SW 1271 (cell line): ENCODE measurements around the gene FXYD5.
"Not testable (repeated sequence)": the region's sequence is repeated elsewhere in the genome, so short reads cannot be mapped to it uniquely, and the experiment has no call there.

ENCODE experiments used
- DNase-seq, 2 experiments: peaks; one replicate each; lab custom pipeline; 2025; lab: John Stamatoyannopoulos, UW

Gene FXYD5

GRCh38 chr19:35136977-35137702 is 17.4 kb upstream of the FXYD5 start:
- DNase-seq, result no peak

DNA sequence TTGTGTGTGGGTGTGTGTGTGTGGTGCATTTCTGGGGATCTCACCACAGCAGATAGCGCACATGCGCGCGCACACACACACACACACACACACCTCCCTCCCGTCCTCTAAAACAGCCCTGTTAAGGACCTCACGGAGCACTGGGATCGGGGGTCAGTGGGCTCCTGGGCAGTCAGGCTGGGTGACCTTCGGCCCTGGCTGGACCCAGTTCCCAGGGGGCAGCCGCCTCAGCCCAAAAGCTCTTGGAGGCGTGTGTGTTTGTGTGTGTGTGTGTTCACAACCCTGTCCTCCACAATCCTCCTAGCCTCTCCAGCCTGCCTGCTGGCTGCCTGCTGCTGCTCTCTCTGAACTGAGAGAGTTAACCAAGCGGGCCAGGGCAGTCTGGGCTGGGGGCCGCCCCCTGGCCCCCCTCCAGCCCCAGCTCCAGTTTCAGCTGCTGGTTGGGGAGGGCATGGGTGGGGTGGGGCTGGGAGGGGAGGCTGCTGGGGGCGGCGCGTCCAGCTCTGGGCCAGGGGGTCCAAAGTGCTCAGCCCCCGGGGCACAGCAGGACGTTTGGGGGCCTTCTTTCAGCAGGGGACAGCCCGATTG is 16.1 kb upstream of the FXYD5 start, which contains the start of gene FXYD1:
TSS of gene FXYD1 (plus strand) at position 520 of the 588 bp plus-strand sequence. CDS start 1,256 bp downstream, outside the sequence.
- no peak for DNase-seq

- no peak for DNase-seq
These were observed 14.2 kb upstream of the FXYD5 start for GRCh38 chr19:35140207-35140961.

DNA sequence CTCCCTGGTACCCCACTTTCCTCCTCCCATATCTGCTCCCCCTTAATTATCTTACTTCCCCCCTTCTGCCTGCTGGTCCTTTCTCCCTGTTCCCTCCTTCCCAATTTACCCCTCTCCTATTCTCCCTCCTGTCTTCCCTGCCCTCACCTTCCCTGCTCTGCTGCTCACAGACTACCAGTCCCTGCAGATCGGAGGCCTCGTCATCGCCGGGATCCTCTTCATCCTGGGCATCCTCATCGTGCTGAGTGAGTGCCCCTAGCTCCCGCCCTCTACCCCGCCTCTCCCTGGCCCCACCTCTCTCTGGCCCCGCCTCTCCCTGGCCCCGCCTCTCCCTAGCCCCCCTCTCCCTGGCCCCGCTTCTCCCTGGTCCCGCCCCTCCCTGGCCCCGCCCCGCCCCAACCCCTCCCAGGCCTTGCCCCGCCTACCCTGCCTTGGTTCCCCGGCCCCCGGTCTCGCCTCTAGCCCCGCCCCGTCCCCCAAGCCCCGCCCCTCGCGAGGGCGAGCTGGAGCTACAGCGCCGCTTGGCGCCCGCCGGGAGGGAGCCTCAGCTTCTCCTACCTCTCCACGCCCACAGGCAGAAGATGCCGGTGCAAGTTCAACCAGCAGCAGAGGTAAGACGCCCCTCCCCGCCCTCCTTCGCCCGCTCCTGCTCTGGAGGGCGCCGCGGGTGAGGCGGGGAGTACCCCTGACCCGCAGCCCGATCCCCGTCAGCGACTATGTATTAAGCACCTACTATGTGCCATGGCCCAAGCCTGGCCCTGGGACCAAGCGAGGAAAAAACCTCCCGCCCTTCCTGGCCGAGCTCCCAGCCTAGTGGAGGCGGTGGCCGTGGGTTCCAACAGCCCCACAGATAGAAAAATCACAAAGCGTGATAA is 13.3 kb upstream of the FXYD5 start:
- DNase-seq, result peak in 1 of 2 experiments; percentile 82

GRCh38 chr19:35141837-35142605 is 12.5 kb upstream of the FXYD5 start:
- no peak for DNase-seq

DNA sequence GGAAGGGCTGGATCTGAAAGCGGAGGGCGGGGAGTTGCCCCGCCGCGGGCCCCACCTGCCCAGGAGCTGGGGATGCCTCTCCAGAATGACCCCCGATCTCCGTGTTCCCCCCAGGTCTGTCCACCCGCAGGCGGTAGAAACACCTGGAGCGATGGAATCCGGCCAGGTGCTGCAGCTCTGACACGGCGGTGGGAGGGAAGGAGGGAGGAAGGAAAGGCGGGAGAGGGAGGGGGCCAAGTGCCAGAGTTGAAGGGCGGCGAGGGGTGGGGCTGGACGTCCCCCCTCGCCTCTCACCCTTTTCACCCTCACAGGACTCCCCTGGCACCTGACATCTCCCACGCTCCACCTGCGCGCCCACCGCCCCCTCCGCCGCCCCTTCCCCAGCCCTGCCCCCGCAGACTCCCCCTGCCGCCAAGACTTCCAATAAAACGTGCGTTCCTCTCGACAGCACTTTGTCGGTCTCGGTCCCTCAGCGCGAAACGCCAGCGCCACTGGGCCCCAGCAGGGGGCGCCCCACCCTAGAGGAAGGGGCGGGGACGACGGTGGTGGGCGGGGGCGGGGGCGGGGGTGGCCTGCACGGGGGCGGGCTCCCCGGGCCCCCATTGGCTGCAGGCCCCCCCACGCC is 11.8 kb upstream of the FXYD5 start:
- DNase-seq, result peak in 1 of 2 experiments; percentile 40

GRCh38 chr19:35143231-35143715 is 11.3 kb upstream of the FXYD5 start, which contains the start of gene FXYD7:
TSS of gene FXYD7 (plus strand) at chr19:35143255. CDS start at chr19:35143334, 79 bp downstream.
- DNase-seq, result no peak

DNA sequence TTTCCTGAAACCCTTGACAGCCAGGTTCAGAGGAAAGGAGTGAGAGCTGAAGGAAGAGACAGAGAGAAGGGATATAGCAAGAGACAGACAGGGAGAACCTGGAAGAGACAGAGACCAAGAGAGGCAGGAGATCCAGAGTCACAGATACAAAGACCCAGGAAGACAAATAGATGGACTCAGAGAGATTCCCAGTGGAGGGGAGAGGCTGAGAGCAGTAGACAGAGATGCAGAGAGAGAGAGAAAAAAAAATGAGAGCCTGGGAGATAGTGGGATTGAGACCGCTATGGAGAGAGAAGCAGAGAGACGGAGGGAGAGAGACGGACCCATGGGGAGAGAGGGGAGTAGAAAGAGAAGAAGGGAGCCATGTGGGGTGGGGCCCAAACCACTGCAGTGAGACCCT is 10.7 kb upstream of the FXYD5 start:
- no peak for DNase-seq

DNA sequence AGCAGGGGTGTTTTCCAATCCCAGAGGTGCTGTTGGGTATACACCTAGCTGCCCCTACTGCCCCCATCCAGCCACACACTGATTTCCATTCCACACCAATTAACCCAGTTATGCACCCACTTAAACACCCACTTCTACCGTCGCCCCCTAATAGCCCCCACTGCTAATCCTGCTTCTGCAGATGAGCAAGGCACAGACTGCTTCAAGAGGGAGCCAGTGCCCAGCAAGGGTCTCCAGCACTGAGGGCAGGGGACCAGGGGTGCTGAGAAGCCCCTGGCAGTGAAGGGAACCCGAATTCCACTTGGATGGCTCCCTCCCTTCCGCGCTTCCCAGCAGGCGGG is 10.3 kb upstream of the FXYD5 start:
- no peak for DNase-seq

- peak; percentile 32 to 50 for DNase-seq
These were observed 9.7 kb upstream of the FXYD5 start for GRCh38 chr19:35144600-35145436.

DNA sequence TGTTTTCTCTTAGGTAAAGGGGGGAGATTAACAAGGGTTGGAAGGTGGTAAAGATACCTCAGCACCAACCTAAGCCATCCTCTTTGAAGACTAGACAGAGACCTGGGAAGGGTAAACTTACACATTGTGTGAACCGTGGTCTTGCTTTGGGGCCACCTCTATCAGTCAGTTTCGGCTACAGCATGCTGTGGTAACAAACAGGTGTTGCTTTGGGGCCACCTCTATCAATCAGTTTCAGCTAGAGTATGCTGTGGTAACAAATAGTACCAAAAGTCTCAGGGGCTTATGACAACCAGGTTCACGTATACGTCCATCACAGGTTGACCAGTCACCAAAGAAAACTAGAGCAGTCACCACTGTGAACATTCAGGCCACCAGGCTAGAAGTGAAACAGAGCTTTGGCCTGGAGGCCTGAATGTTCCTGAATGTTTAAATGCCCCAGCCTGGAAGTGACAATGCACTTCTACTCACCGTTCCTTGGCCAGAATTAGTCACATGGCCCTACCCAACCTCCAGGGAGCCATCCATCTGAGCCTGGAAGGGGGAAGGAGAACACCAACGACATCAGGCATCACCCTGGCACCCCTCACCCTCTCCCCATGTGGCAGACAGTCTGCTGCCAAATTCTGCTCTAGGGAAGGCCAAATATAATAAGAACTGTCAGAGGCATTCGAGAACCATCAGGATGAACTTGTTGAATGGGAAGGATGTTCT is 7.6 kb upstream of the FXYD5 start:
- DNase-seq, result no peak

- DNase-seq, result no peak
These were observed 5.1 kb upstream of the FXYD5 start for GRCh38 chr19:35149463-35149862.

DNA sequence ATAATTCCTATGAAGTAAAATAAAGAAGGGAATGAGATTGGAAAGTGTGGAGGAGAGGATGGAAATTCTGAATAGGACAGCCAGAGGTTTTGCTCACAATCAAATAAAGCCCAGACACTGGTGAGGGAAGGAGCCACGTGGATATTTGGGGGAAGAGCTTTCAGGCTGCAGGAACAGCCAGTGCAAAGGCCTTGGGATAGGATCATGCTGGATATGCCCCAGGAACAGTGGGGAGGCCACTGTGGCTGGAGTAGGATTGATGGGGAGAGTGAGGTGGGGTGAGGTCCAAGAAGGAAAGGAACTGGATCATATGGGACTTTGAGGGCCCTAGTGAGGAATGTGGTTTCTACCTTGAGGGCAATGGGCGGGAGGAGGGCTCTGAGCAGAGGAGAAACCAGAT is 4.1 kb upstream of the FXYD5 start:
- no peak for DNase-seq

- DNase-seq, result no peak
These were observed 3.1 kb upstream of the FXYD5 start for GRCh38 chr19:35151273-35152065.

DNA sequence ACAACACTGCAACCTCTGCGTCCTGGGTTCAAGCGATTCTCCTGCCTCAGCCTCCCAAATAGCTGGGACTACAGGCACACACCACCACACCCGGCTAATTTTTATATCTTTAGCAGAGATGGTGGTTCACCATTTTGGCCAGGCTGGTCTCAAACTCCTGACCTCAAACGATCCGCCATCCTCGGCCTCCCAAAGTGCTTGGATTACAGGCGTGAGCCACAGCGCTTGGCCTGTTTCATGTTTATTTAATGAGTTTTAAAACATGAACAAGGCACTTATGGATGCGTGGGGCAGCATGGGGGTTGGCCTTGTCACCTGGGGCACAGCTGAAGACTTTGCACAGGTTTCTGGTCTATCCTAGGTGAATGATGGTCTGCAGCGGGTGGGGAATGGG is 1.4 kb upstream of the FXYD5 start:
- not testable (repeated sequence) for DNase-seq

GRCh38 chr19:35153701-35154524 is 622 bp upstream of the FXYD5 start:
- DNase-seq, result peak in 1 of 2 experiments; percentile 35

- DNase-seq, result no peak
These were observed 906 bp downstream of the FXYD5 start for GRCh38 chr19:35155441-35155840.
